B cell (primary cell): ENCODE data around the gene TBC1D1. TPM values are rescaled to one million over a fixed set of nuclear protein-coding genes. Genes with fewer than 3 reads are reported as not detected.

Experiments
- ATAC-seq: fragments of 200-7000 bp; cut with Tn5 transposase; one replicate; pipeline ENCODE4 v1.10.0; 2021; ENCODE audit warnings: low read depth, mild to moderate bottlenecking, moderate number of reproducible peaks, moderate library complexity
- CTCF ChIA-PET: fragments of 350-600 bp; sonication (Branson Sonifier 250); formaldehyde crosslinking; loops from one replicate; lab custom pipeline; 2021; ENCODE audit warnings: antibody characterized with exemption, inconsistent platforms; lab: Charles Lee
- POLR2A ChIA-PET: fragments of 350-600 bp; sonication (Branson Sonifier 250); formaldehyde crosslinking; loops from one replicate; lab custom pipeline; 2021; ENCODE audit warnings: antibody characterized with exemption; lab: Charles Lee
- DNase-seq: peaks from one replicate; pipeline ENCODE4 v3.0.0; 2013
- H2AFZ ChIP-seq: 2 replicates; pipeline ENCODE4 v1.6.1; 2012; ENCODE audit warnings: mild to moderate bottlenecking, low read depth, low read length; ENCODE audit not compliant: insufficient read depth, poor library complexity, severe bottlenecking
- H3K27ac ChIP-seq, 2 donors: 1 replicate in 1 of 2; 2 replicates in 1 of 2; pipeline ENCODE4 v1.5.1; 2012 to 2013; ENCODE audit warnings: low read length in 2 of 2, mild to moderate bottlenecking in 2 of 2, moderate library complexity in 1 of 2
- H3K27me3 ChIP-seq, 4 experiments: fragments of 200-600 bp in 1 of 4; sonication (generic) in 1 of 4; replicated peaks in 1 of 4; 1 replicate in 2 of 4; 2 replicates in 2 of 4; pipeline versions ENCODE4 v1.6.1 to v1.7.0; 2013 to 2016; ENCODE audit warnings: low read length in 3 of 4, mild to moderate bottlenecking in 2 of 4, mixed read lengths in 1 of 4, moderate library complexity in 1 of 4; ENCODE audit not compliant: insufficient read depth in 4 of 4, control insufficient read depth in 3 of 4; ENCODE audit errors: control extremely low read depth in 1 of 4
- H3K36me3 ChIP-seq, 2 experiments: replicated peaks in 1 of 2; 1 replicate in 1 of 2; 2 replicates in 1 of 2; pipeline versions ENCODE4 v1.6.1 to v1.7.1; 2013; ENCODE audit warnings: low read length in 1 of 2; ENCODE audit not compliant: insufficient read depth in 2 of 2, control insufficient read depth in 1 of 2; ENCODE audit errors: control extremely low read depth in 1 of 2, extremely low read depth in 1 of 2
- H3K4me1 ChIP-seq, 2 donors: fragments of 200-600 bp in 1 of 2; sonication (generic) in 1 of 2; 1 replicate in 1 of 2; 2 replicates in 1 of 2; pipeline versions ENCODE4 v1.5.1 to v1.6.1; 2013 to 2017; ENCODE audit warnings: low read length in 2 of 2; ENCODE audit not compliant: control insufficient read depth in 2 of 2, insufficient read depth in 2 of 2
- H3K4me2 ChIP-seq: replicated peaks from 2 replicates; pipeline ENCODE3; 2012; ENCODE audit warnings: mild to moderate bottlenecking, low read depth, low read length; ENCODE audit not compliant: poor library complexity, severe bottlenecking
- H3K4me3 ChIP-seq, 5 experiments: fragments of 200-600 bp in 1 of 5; sonication (generic) in 1 of 5; 1 replicate in 3 of 5; 2 replicates in 2 of 5; pipeline versions ENCODE4 v1.5.1 to v1.7.0; 2011 to 2016; ENCODE audit warnings: low read length in 4 of 5, mild to moderate bottlenecking in 4 of 5, low read depth in 2 of 5, control low read depth in 1 of 5, moderate library complexity in 1 of 5; ENCODE audit not compliant: insufficient read depth in 1 of 5; ENCODE audit errors: control extremely low read depth in 1 of 5, extremely low read depth in 1 of 5
- H3K79me2 ChIP-seq: fragments of 200-600 bp; sonication (generic); one replicate; pipeline ENCODE4 v1.6.0; 2016; ENCODE audit warnings: low read length; ENCODE audit not compliant: control insufficient read depth, insufficient read depth
- H3K9ac ChIP-seq: fragments of 200-600 bp; sonication (generic); 2 replicates; pipeline ENCODE4 v1.6.1; 2017; ENCODE audit warnings: mild to moderate bottlenecking, low read length, moderate library complexity
- H3K9me3 ChIP-seq, 3 donors: one replicate each; pipeline versions ENCODE4 v1.6.1 to v1.7.1; 2013; ENCODE audit warnings: low read length in 2 of 3; ENCODE audit not compliant: control insufficient read depth in 2 of 3, insufficient read depth in 1 of 3; ENCODE audit errors: control extremely low read depth in 1 of 3
- H4K20me1 ChIP-seq: 2 replicates; pipeline ENCODE4 v1.6.0; 2012; ENCODE audit warnings: mild to moderate bottlenecking, low read length; ENCODE audit not compliant: insufficient read depth, control insufficient read depth, poor library complexity, severe bottlenecking
- H3K27ac Mint-ChIP-seq: one replicate; pipeline ENCODE4 v1.8.0; 2021; ENCODE audit warnings: mixed read lengths
- H3K27me3 Mint-ChIP-seq: one replicate; pipeline ENCODE4 v1.8.0; 2021; ENCODE audit warnings: mixed read lengths
- H3K4me1 Mint-ChIP-seq: one replicate; pipeline ENCODE4 v1.8.0; 2021; ENCODE audit warnings: mixed read lengths
- H3K4me3 Mint-ChIP-seq: one replicate; pipeline ENCODE4 v1.8.0; 2021; ENCODE audit warnings: mixed read lengths
- H3K9me3 Mint-ChIP-seq: one replicate; pipeline ENCODE4 v1.8.0; 2022; ENCODE audit warnings: mixed read lengths; ENCODE audit not compliant: insufficient read depth
- EZH2 ChIP-seq: IDR thresholded peaks from 2 replicates; pipeline ENCODE4 v1.6.1; 2012; ENCODE audit warnings: borderline replicate concordance, low read depth, mild to moderate bottlenecking, moderate library complexity, low read length; ENCODE audit not compliant: insufficient read depth, poor library complexity, severe bottlenecking
- WGBS: methylation state at CpG from one replicate; pipeline ENCODE4 v1.1.5; 2013; ENCODE audit warnings: missing lambda C conversion rate; ENCODE audit not compliant: insufficient coverage; 5-methylcytosine and 5-hydroxymethylcytosine counted together
- intact Hi-C: fragments of 100-400 bp; cut with micrococcal nuclease; formaldehyde crosslinking; loops from one replicate; pipeline ENCODE4 v1.10.0; 2022
- polyA plus RNA-seq: library from polyadenylated mRNA; depleted of rRNA; stranded (reverse); fragments of >200 nt; gene quantifications from 2 replicates; pipeline ENCODE4 v1.2.3, GENCODE V29; 2012
- total RNA-seq, 2 donors: library from RNA; stranded (reverse); fragments of 120-200 nt in 1 of 2; gene quantifications; 1 replicate in 1 of 2; 2 replicates in 1 of 2; pipeline versions ENCODE4 v1.2.3 to v1.2.4, GENCODE V29; 2013 to 2022
- TF ChIP-seq, protein P1 (sequence below): fragments of 200-600 bp; IDR thresholded peaks from one replicate; pipeline ENCODE4 v1.8.0; 2022; ENCODE audit warnings: antibody characterized with exemption, mild to moderate bottlenecking

TBC1D1 gene
- total and polyA plus RNA-seq, 2 donors (not counting 1 experiment from before 2014, with no cell fraction given), result 88.2 to 98.7 TPM

DNA sequence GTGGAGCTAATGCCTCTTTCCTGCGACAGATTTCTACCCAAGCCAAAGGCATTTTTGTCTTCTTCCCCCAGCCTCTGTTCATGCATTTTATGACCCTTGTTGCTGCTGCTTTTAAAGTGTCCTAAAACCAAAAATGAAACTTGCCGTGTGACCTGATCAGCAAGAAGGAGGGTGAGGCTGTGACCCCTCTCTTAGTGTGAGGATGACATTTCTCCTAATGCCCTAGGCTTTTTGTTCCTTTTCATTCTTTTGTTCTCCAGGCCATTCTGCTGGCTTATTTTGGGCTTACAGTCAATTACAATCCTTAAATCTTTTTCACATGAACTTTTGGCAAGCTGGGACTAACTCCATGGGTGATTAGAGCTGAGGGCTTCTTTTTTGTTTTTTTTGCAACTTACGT, 103.7 kb downstream of the TBC1D1 start:
- H3K27ac Mint-ChIP-seq, result peak overlapping the region; percentile 54
- Histone ChIP-seq H3K27me3 (no peaks in the 10 kb centered on the region), H3K4me1 (peaks cover 45 to 50% of the 10 kb centered on the region in 2 donors), H3K27ac (peak overlapping the region; percentile 28 to 43), H2AFZ (no peak overlapping the region), H3K9me3 (peaks cover 0 to 4% (median 0%) of the 10 kb centered on the region in 3 donors), H3K4me3 (no peak overlapping the region), H3K4me2 (peak overlapping the region; percentile 49), H3K79me2 (peaks cover 93% of the 10 kb centered on the region), H3K9ac (peak overlapping the region; percentile 12), H3K36me3 (peaks cover 0 to 4% of the 10 kb centered on the region in 2 experiments), H4K20me1 (peaks cover 22% of the 10 kb centered on the region)
- ATAC-seq, result no peak
- H3K9me3 Mint-ChIP-seq, result peaks cover 4% of the 10 kb centered on the region
- TF ChIP-seq, protein P1, sequence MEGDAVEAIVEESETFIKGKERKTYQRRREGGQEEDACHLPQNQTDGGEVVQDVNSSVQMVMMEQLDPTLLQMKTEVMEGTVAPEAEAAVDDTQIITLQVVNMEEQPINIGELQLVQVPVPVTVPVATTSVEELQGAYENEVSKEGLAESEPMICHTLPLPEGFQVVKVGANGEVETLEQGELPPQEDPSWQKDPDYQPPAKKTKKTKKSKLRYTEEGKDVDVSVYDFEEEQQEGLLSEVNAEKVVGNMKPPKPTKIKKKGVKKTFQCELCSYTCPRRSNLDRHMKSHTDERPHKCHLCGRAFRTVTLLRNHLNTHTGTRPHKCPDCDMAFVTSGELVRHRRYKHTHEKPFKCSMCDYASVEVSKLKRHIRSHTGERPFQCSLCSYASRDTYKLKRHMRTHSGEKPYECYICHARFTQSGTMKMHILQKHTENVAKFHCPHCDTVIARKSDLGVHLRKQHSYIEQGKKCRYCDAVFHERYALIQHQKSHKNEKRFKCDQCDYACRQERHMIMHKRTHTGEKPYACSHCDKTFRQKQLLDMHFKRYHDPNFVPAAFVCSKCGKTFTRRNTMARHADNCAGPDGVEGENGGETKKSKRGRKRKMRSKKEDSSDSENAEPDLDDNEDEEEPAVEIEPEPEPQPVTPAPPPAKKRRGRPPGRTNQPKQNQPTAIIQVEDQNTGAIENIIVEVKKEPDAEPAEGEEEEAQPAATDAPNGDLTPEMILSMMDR, result no peak
- no peak for TF ChIP-seq EZH2
- DNase-seq, result peak; percentile 25
- H3K27me3 Mint-ChIP-seq, result no peaks in the 10 kb centered on the region
- CTCF ChIA-PET, result no interaction called here
- peaks cover 63% of the 10 kb centered on the region for H3K4me1 Mint-ChIP-seq
- H3K4me3 Mint-ChIP-seq, result peak overlapping the region; percentile 62
- POLR2A ChIA-PET, result no interaction called here
- 0% methylated on average over 1 of the region's 3 CpGs for WGBS
- intact Hi-C loops, result loop anchor here (2.0 kb wide), 1 partner anchor 28 kb away; no protein-coding TSS in a partner anchor

DNA sequence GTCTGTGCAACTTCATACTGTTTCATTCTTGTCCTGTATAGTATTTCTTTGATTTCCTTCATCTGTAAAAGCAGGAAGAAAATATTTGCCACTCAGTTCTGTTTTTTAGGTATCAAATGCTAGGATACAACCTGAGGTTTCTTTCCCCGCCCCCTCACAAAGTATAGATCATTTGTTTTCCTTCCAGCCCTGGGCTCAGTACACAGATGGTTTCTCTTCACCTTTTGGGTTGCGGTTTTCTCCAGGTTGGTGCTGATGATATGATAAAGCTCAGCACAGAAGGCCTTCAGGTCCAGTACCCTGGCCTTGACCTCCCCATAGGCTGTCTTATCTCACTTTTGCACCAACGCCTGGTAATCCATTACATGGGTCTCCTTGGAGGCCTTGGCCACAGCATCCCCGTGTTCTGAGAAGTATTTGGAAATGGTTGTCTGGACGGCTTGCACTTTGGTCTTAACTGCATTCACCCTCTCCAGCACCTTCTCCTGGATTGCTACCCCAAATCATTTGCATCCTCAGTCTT, 104.5 kb downstream of the TBC1D1 start:
- Mint-ChIP-seq H3K4me3 (no peak overlapping the region), H3K27me3 (no peaks in the 10 kb centered on the region), H3K4me1 (peaks cover 60% of the 10 kb centered on the region), H3K9me3 (peaks cover 4% of the 10 kb centered on the region), H3K27ac (no peak overlapping the region)
- peaks cover 37 to 42% of the 10 kb centered on the region in 2 donors for H3K4me1 ChIP-seq
- H3K9ac ChIP-seq, result no peak overlapping the region
- CTCF ChIA-PET, result no interaction called here
- H3K27me3 ChIP-seq, result no peaks in the 10 kb centered on the region
- peaks cover 0 to 4% of the 10 kb centered on the region in 2 experiments for H3K36me3 ChIP-seq
- POLR2A ChIA-PET, result no interaction called here
- peak overlapping the region in 1 of 2 donors; percentile 43 for H3K27ac ChIP-seq
- ATAC-seq (no peak), DNase-seq (no peak)
- H3K79me2 ChIP-seq, result peaks cover 98% of the 10 kb centered on the region
- TF ChIP-seq, protein P1, result no peak
- no peak for TF ChIP-seq EZH2
- no CpG with 5 or more reads among the region's 5 CpGs for WGBS
- H2AFZ ChIP-seq, result no peak overlapping the region
- intact Hi-C loops, result loop anchor here (2.0 kb wide), 1 partner anchor 27 kb away; no protein-coding TSS in a partner anchor
- H3K9me3 ChIP-seq, result peaks cover 0 to 4% (median 0%) of the 10 kb centered on the region in 3 donors
- peak overlapping the region; percentile 49 for H3K4me2 ChIP-seq
- no peak overlapping the region for H3K4me3 ChIP-seq
- peaks cover 25% of the 10 kb centered on the region for H4K20me1 ChIP-seq
